OCI-LY1 (cell line): ENCODE data around the gene POLR2H.

Experiments used
- H2AFZ ChIP-seq: fragments of 200-600 bp; sonication (generic), shearing (Covaris generic); 2 replicates; pipeline ENCODE4 v1.6.0; 2014; ENCODE audit warnings: antibody characterized with exemption, mild to moderate bottlenecking, low read length
- H3F3A ChIP-seq: fragments of 200-600 bp; sonication (generic), shearing (Covaris generic); 2 replicates; pipeline ENCODE4 v1.6.0; 2014; ENCODE audit warnings: mild to moderate bottlenecking, antibody characterized with exemption, low read length, moderate library complexity; ENCODE audit not compliant: insufficient read depth
- H3K27ac ChIP-seq: fragments of 200-600 bp; sonication (generic); 2 replicates; pipeline ENCODE4 v1.5.1; 2014; ENCODE audit warnings: low read length, mixed run types, mild to moderate bottlenecking, low read depth; ENCODE audit not compliant: poor library complexity, severe bottlenecking
- H3K27me3 ChIP-seq: fragments of 200-600 bp; sonication (generic); 2 replicates; pipeline ENCODE4 v1.6.0; 2014; ENCODE audit warnings: antibody characterized with exemption, mild to moderate bottlenecking, low read length, moderate library complexity; ENCODE audit not compliant: insufficient read depth
- H3K36me3 ChIP-seq: fragments of 200-600 bp; sonication (generic); 2 replicates; pipeline ENCODE4 v1.6.1; 2014; ENCODE audit warnings: mild to moderate bottlenecking, antibody characterized with exemption, low read length, moderate library complexity, mixed read lengths; ENCODE audit not compliant: insufficient read depth
- H3K4me1 ChIP-seq: fragments of 200-600 bp; sonication (generic); 2 replicates; pipeline ENCODE4 v1.5.1; 2014; ENCODE audit warnings: mild to moderate bottlenecking, low read length, moderate library complexity; ENCODE audit not compliant: insufficient read depth, severe bottlenecking
- H3K4me2 ChIP-seq: fragments of 200-600 bp; sonication (generic), shearing (Covaris generic); 2 replicates; pipeline ENCODE4 v1.6.1; 2014; ENCODE audit warnings: low read length
- H3K4me3 ChIP-seq: fragments of 200-600 bp; sonication (generic); 2 replicates; pipeline ENCODE4 v1.5.1; 2014; ENCODE audit warnings: low read length, low read depth, mild to moderate bottlenecking, mixed read lengths; ENCODE audit not compliant: poor library complexity, severe bottlenecking
- H3K79me2 ChIP-seq: fragments of 200-600 bp; shearing (Covaris generic); 2 replicates; pipeline ENCODE4 v1.6.1; 2016; ENCODE audit warnings: mixed run types, low read length, mixed read lengths; ENCODE audit not compliant: insufficient read depth
- H3K9ac ChIP-seq: fragments of 200-600 bp; sonication (generic), shearing (Covaris generic); 2 replicates; pipeline ENCODE4 v1.6.1; 2014; ENCODE audit warnings: mild to moderate bottlenecking, low read length, mixed read lengths
- H3K9me2 ChIP-seq: fragments of 200-600 bp; sonication (generic), shearing (Covaris generic); 2 replicates; pipeline ENCODE4 v1.6.1; 2014; ENCODE audit warnings: low read depth, mild to moderate bottlenecking, low read length, mixed read lengths
- H3K9me3 ChIP-seq: fragments of 200-600 bp; shearing (Covaris generic); 2 replicates; pipeline ENCODE4 v1.6.1; 2014; ENCODE audit warnings: low read length, mixed read lengths
- H4K20me1 ChIP-seq: fragments of 200-600 bp; sonication (generic), shearing (Covaris generic); 2 replicates; pipeline ENCODE4 v1.6.0; 2016; ENCODE audit warnings: mild to moderate bottlenecking, low read length; ENCODE audit not compliant: insufficient read depth
- EZH2 ChIP-seq: fragments of 200-600 bp; sonication (generic), shearing (Covaris generic); IDR thresholded peaks from 2 replicates; pipeline ENCODE4 v1.8.0; 2017; ENCODE audit warnings: borderline replicate concordance, mixed run types, mild to moderate bottlenecking, antibody characterized with exemption, low read length, moderate library complexity, mixed read lengths
- TF ChIP-seq, protein P1 (sequence below): fragments of 200-600 bp; sonication (generic), shearing (Covaris generic); IDR thresholded peaks from 2 replicates; pipeline ENCODE4 v1.5.1; 2017; ENCODE audit warnings: mild to moderate bottlenecking, antibody characterized with exemption, low read length, moderate library complexity, mixed read lengths

Gene POLR2H

DNA sequence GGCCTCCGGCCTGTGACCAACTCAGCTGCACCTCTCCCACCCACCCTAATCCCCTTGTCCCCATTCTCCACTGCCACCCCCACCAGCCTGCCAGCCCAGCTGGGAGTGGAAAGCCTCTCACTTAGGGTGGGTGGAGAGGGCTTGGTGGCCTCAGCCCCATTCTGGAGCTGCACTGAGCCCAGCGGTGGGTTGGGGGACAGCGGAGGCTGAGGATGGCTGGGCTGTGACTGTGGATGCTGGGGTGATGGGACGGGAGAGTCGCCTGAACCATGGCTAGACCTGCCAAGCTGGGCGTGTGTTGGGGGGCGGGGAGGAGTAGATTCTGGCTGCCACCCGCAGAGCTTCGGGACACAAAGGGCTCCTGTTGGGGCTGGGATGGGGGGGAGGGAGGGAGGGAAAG, 1.9 kb upstream of the POLR2H start:
- H3K36me3 ChIP-seq: peaks cover 2% of the 10 kb centered on the region; the same call in 1 of the 2 replicates
- no peak overlapping the region for H3K27ac ChIP-seq
- H3K9me3 ChIP-seq: no peaks in the 10 kb centered on the region
- TF ChIP-seq, protein P1, sequence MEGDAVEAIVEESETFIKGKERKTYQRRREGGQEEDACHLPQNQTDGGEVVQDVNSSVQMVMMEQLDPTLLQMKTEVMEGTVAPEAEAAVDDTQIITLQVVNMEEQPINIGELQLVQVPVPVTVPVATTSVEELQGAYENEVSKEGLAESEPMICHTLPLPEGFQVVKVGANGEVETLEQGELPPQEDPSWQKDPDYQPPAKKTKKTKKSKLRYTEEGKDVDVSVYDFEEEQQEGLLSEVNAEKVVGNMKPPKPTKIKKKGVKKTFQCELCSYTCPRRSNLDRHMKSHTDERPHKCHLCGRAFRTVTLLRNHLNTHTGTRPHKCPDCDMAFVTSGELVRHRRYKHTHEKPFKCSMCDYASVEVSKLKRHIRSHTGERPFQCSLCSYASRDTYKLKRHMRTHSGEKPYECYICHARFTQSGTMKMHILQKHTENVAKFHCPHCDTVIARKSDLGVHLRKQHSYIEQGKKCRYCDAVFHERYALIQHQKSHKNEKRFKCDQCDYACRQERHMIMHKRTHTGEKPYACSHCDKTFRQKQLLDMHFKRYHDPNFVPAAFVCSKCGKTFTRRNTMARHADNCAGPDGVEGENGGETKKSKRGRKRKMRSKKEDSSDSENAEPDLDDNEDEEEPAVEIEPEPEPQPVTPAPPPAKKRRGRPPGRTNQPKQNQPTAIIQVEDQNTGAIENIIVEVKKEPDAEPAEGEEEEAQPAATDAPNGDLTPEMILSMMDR: no peak
- no peak for TF ChIP-seq EZH2
- no peak overlapping the region for H3K4me2 ChIP-seq
- no peaks in the 10 kb centered on the region for H3K79me2 ChIP-seq
- no peaks in the 10 kb centered on the region for H4K20me1 ChIP-seq
- peaks cover 15% of the 10 kb centered on the region for H3K4me1 ChIP-seq
- no peak overlapping the region for H3K9ac ChIP-seq
- H2AFZ ChIP-seq: no peak overlapping the region
- peaks cover 5% of the 10 kb centered on the region; the same call in 1 of the 2 replicates for H3K27me3 ChIP-seq
- no peaks in the 10 kb centered on the region for H3K9me2 ChIP-seq
- no peaks in the 10 kb centered on the region for H3F3A ChIP-seq
- H3K4me3 ChIP-seq: no peak overlapping the region

DNA sequence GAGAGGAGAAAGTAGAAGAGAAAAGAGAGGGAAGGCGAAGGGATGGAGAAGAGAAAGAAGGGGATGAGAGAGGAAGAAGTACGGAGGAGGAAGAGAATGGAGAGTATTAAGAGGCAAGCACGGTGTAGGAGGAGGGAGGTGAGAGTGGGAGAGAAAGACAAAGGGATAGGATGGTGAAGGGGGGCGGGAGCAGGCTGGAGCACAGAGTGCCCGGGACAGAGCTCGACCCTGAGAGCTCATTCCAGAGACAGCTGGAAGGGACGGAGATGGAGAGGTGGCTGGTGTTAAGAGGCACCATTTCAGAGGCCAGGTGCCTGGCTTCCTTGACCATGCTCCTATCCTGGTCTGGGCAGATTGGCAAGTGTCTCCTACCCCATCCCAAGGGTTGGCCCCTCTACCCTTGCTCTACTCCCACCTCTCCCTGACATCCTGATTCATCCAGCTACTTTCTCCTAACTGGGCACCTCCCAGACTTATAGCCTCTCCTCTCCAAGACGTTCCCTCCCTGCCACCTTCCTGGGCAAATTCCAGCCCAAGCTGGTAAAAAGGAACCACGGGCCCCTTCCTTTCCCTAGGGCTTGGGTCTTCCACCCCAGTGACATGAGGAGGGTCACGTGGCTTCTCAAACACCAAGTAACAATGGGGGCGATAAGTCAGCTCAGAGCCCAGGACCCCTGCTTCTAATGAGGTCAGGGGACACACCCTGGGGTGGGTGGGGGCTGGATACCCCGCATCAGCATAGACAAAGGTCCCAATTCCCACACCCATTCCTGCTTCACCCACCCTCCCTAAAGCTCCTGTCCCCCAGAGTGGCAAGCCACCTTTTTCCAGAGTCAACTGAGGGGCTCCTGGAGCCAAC, 1.2 kb upstream of the POLR2H start:
- TF ChIP-seq EZH2: no peak
- TF ChIP-seq, protein P1: no peak
- H3K9me3 ChIP-seq: no peaks in the 10 kb centered on the region
- H3K79me2 ChIP-seq: no peaks in the 10 kb centered on the region
- H3K9me2 ChIP-seq: no peaks in the 10 kb centered on the region
- H3F3A ChIP-seq: no peaks in the 10 kb centered on the region
- H3K27ac ChIP-seq: no peak overlapping the region
- no peak overlapping the region for H2AFZ ChIP-seq
- H3K27me3 ChIP-seq: peaks cover 5% of the 10 kb centered on the region; the same call in 1 of the 2 replicates
- no peak overlapping the region for H3K9ac ChIP-seq
- peaks cover 9% of the 10 kb centered on the region for H3K36me3 ChIP-seq
- no peaks in the 10 kb centered on the region for H4K20me1 ChIP-seq
- no peak overlapping the region; the same call in 1 of the 2 replicates for H3K4me2 ChIP-seq
- H3K4me3 ChIP-seq: no peak overlapping the region
- peaks cover 19% of the 10 kb centered on the region for H3K4me1 ChIP-seq

DNA sequence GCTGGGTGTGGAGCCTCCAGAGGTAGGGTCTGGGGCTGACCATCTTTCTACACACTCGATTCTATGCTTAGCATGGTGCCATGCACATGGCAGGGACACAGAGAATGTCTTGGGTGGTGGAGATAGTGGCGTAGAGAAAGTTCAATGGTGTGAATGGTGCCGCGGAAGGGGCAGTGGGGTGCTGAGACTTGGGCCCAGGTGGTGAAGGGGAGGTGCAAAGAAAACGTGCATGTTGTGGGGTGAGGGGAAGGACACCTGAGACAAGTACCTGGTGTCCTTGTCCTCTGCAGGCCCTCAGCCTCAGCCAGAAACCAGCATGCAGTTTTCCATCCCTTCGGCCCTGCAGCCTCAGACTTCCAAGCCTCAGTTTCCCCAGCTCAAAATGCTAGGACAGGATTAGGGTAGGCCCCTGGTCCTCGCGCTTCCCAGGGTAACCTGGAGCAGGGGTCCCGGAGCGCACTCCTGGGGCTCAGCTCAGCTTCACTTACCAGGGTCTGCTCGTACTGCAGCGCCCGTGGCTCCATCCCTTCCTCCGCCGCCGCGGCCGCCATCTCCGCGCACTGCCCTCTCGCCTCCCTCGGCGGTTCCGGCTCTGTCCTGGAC, 480 bp upstream of the POLR2H start:
- TF ChIP-seq, protein P1: no peak
- TF ChIP-seq EZH2: no peak
- peak overlapping the region; percentile 83 for H3K4me2 ChIP-seq
- no peak overlapping the region for H3K27ac ChIP-seq
- H3F3A ChIP-seq: no peaks in the 10 kb centered on the region
- no peaks in the 10 kb centered on the region for H3K79me2 ChIP-seq
- H3K9me3 ChIP-seq: no peaks in the 10 kb centered on the region
- H2AFZ ChIP-seq: no peak overlapping the region
- peaks cover 5% of the 10 kb centered on the region; the same call in 1 of the 2 replicates for H3K27me3 ChIP-seq
- H3K4me1 ChIP-seq: peaks cover 19% of the 10 kb centered on the region
- H3K4me3 ChIP-seq: peak overlapping the region; percentile 84
- no peaks in the 10 kb centered on the region for H3K9me2 ChIP-seq
- H4K20me1 ChIP-seq: no peaks in the 10 kb centered on the region
- H3K9ac ChIP-seq: peak overlapping the region; percentile 62; the same call in 1 of the 2 replicates
- H3K36me3 ChIP-seq: peaks cover 13% of the 10 kb centered on the region
